K562 (cell line): ENCODE measurements around the gene SPATS2. TPM values are rescaled to one million over a fixed set of nuclear protein-coding genes. Genes with fewer than 3 reads are reported as not detected.

Experiments used
- BRD4 ChIP-seq: fragments of 200-600 bp; sonication (generic); IDR thresholded peaks from 2 replicates; pipeline ENCODE4 v1.6.1; 2017; ENCODE audit warnings: inconsistent platforms
- DACH1 ChIP-seq: fragments of 450-650 bp; IDR thresholded peaks from 2 replicates; pipeline ENCODE4 v1.6.1; 2018; ENCODE audit not compliant: partially characterized antibody
- NCOR1 ChIP-seq: fragments of 450-650 bp; IDR thresholded peaks from 2 replicates; pipeline ENCODE4 v1.6.1; 2016; ENCODE audit warnings: mild to moderate bottlenecking, moderate library complexity
- ZC3H8 ChIP-seq: fragments of 450-650 bp; IDR thresholded peaks from 2 replicates; pipeline ENCODE4 v1.6.1; 2017
- ZNF507 ChIP-seq: conservative IDR thresholded peaks from 2 replicates; pipeline ENCODE4 v1.6.1; 2017; ENCODE audit warnings: missing genetic modification characterization, missing compliant biosample characterization
- ZNF584 ChIP-seq: fragments of 200-800 bp; sonication (Bioruptor generic); IDR thresholded peaks from 2 replicates; pipeline ENCODE4 v1.6.1; 2016; ENCODE audit warnings: low read depth, mild to moderate bottlenecking, missing genetic modification characterization, missing compliant biosample characterization
- ZNF717 ChIP-seq: fragments of 250-450 bp; sonication (Bioruptor Pico); IDR thresholded peaks from 2 replicates; pipeline ENCODE4 v1.5.0; 2021
- polyA plus RNA-seq, 8 experiments: library from polyadenylated mRNA; depleted of rRNA in 4 of 8; stranded (reverse) in 5 of 8; unstranded in 3 of 8; fragments of >200 nt; fragmentation: Nextera tagmentation in 2 of 8; fragmentation: Illumina TruSeq in 1 of 8; extraction: Ambion mirVana in 2 of 8; extraction: Trizol in 1 of 8; gene quantifications; 2 replicates each; pipeline versions ENCODE4 v1.2.1 to v1.2.3, GENCODE V29; 2011 to 2014; ENCODE audit warnings: inconsistent platforms in 1 of 8, missing spikeins in 1 of 8
- total RNA-seq, 7 experiments: library from RNA; depleted of rRNA in 6 of 7; stranded (reverse); fragments of >200 nt in 6 of 7; fragmentation: Illumina TruSeq in 2 of 7; extraction: Trizol in 2 of 7; gene quantifications; 2 replicates each; pipeline versions ENCODE4 v1.2.1 to v1.2.3, GENCODE V29; 2011 to 2021; ENCODE audit warnings: low replicate concordance in 1 of 7
- TF ChIP-seq, protein P1 (sequence below): fragments of 450-650 bp; IDR thresholded peaks from 2 replicates; pipeline ENCODE4 v1.6.1; 2017; ENCODE audit warnings: antibody characterized with exemption
- TF ChIP-seq, protein P2 (sequence below): sonication (generic); formaldehyde crosslinking; IDR thresholded peaks from 2 replicates; pipeline ENCODE4 v1.8.0; 2022; ENCODE audit warnings: missing genetic modification reagents, mild to moderate bottlenecking, moderate library complexity, borderline replicate concordance
- TF ChIP-seq, protein P3 (sequence below): fragments of 250-450 bp; sonication (Bioruptor Pico); IDR thresholded peaks from 2 replicates; pipeline ENCODE4 v1.5.0; 2021; ENCODE audit warnings: mild to moderate bottlenecking, borderline replicate concordance

SPATS2 gene
- total and polyA plus RNA-seq, 9 of the 15 experiments (the other 6 are each of a cell fraction or from before 2014, with no cell fraction given) = 5.4 to 48.2 (median 17.5) TPM

DNA sequence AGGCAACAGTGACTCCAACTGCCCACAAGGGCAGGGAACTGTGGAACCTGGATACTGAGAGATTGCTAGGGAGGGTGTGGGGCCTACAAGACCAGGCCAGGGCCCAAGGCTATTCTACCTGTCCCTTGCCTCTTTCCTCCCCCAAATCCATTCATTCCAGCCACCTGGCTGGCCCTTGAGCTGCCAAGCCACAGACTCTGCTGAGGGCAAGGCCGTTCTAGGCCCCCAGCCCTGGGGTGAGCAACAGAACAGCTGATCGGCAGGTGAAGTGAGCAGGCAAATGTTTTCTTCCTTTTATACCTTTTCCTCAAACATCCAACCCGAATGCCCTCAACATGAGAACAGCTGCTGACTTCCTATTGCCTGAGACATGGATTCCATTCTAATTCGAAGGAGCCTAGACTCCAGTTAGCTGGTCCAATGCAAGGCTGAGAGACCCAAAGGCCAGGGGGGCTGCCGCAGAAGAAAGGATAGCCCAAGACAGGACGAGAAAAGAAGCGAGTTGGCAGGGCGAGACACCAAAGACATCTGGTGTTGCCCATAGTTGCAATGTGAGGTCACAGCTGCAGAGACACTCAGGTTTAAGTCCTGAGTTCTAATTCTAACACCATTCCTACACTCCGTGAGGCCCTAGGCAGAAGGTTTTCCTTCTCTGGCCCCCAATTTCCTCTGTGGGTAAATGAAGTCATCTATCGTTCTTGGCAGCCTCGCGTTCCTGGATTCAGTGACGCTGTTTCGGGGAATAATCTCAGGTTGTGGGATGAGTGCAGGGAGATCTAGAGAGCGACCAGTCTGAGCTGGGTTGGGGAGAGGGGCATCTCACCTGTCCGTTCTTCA is 31.9 kb upstream of the SPATS2 start (continued):
- TF ChIP-seq, protein P1, sequence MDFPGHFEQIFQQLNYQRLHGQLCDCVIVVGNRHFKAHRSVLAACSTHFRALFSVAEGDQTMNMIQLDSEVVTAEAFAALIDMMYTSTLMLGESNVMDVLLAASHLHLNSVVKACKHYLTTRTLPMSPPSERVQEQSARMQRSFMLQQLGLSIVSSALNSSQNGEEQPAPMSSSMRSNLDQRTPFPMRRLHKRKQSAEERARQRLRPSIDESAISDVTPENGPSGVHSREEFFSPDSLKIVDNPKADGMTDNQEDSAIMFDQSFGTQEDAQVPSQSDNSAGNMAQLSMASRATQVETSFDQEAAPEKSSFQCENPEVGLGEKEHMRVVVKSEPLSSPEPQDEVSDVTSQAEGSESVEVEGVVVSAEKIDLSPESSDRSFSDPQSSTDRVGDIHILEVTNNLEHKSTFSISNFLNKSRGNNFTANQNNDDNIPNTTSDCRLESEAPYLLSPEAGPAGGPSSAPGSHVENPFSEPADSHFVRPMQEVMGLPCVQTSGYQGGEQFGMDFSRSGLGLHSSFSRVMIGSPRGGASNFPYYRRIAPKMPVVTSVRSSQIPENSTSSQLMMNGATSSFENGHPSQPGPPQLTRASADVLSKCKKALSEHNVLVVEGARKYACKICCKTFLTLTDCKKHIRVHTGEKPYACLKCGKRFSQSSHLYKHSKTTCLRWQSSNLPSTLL = no peak
- no peak for TF ChIP-seq ZNF584 (CRISPR knock-in tag)
- no peak for TF ChIP-seq NCOR1
- no peak for TF ChIP-seq ZNF507 (tag)
- no peak for TF ChIP-seq BRD4
- TF ChIP-seq, protein P2, sequence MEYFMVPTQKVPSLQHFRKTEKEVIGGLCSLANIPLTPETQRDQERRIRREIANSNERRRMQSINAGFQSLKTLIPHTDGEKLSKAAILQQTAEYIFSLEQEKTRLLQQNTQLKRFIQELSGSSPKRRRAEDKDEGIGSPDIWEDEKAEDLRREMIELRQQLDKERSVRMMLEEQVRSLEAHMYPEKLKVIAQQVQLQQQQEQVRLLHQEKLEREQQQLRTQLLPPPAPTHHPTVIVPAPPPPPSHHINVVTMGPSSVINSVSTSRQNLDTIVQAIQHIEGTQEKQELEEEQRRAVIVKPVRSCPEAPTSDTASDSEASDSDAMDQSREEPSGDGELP = peak; percentile 34; the same call in 1 of the 2 replicates
- TF ChIP-seq, protein P3, sequence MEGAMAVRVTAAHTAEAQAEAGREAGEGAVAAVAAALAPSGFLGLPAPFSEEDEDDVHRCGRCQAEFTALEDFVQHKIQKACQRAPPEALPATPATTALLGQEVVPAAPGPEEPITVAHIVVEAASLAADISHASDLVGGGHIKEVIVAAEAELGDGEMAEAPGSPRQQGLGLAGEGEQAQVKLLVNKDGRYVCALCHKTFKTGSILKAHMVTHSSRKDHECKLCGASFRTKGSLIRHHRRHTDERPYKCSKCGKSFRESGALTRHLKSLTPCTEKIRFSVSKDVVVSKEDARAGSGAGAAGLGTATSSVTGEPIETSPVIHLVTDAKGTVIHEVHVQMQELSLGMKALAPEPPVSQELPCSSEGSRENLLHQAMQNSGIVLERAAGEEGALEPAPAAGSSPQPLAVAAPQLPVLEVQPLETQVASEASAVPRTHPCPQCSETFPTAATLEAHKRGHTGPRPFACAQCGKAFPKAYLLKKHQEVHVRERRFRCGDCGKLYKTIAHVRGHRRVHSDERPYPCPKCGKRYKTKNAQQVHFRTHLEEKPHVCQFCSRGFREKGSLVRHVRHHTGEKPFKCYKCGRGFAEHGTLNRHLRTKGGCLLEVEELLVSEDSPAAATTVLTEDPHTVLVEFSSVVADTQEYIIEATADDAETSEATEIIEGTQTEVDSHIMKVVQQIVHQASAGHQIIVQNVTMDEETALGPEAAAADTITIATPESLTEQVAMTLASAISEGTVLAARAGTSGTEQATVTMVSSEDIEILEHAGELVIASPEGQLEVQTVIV (CRISPR knock-in tag) = no peak
- TF ChIP-seq DACH1 = peak; percentile 35
- TF ChIP-seq ZNF717 = no peak
- no peak for TF ChIP-seq ZC3H8
